Measurements from ENCODE around the gene ZBTB46. TPM values are rescaled to one million over a fixed set of nuclear protein-coding genes. Genes with fewer than 3 reads are reported as not detected.
A peak's percentile ranks its signal among the peaks of the same experiment; 100 is the strongest.

Gene ZBTB46
- polyA plus RNA-seq, 3 donors: 0.07 to 2.3 (median 0.37) TPM

- no peak overlapping the region for H3K9ac ChIP-seq (ENCODE audit: insufficient read depth, low read length, poor library complexity, severe bottlenecking)
- Mint-ChIP-seq H3K27me3 (ENCODE audit: low read depth in 3 of 3) (peaks cover 0 to 2% (median 0%) of the 10 kb centered on the region in 3 donors), H3K27ac (peak overlapping the region in 4 of 7 donors; percentile 54 to 85 (median 58)), H3K9me3 (no peaks in the 10 kb centered on the region), H3K4me1 (peaks cover 22% of the 10 kb centered on the region), H3K4me3 (no peak overlapping the region), H3K36me3 (peaks cover 33 to 46% of the 10 kb centered on the region in 2 donors)
- H4K20me1 ChIP-seq (ENCODE audit: insufficient read depth, low read length): peaks cover 49% of the 10 kb centered on the region
- no peak overlapping the region for H2AFZ ChIP-seq (ENCODE audit: insufficient read depth, low read depth, low read length, poor library complexity, severe bottlenecking)
- H3K4me3 ChIP-seq (replicated peaks in 1 of 3; ENCODE audit: low read depth in 2 of 3, low read length in 3 of 3): no peak overlapping the region
- H3K9me3 ChIP-seq (replicated peaks in 1 of 2; ENCODE audit: control insufficient read depth in 1 of 2, insufficient read depth in 1 of 2, low read length in 2 of 2): no peaks in the 10 kb centered on the region
- intact Hi-C loops (cut with micrococcal nuclease): loop anchor here (5.0 kb wide), 2 partner anchors 47 to 253 kb away; partner anchors contain the start of genes RTEL1 (in 1 of the 2) and UCKL1 (in 1 of the 2)
- H3K4me2 ChIP-seq (replicated peaks; ENCODE audit: extremely low read depth, low read length, poor library complexity, severe bottlenecking): no peak overlapping the region
- H3K27me3 ChIP-seq (ENCODE audit: control insufficient read depth in 2 of 2, insufficient read depth in 2 of 2, low read length in 2 of 2): no peaks in the 10 kb centered on the region
- H3K36me3 ChIP-seq (replicated peaks in 1 of 2; ENCODE audit: control insufficient read depth in 1 of 2, insufficient read depth in 2 of 2, low read length in 2 of 2): peaks cover 29 to 30% of the 10 kb centered on the region in 2 donors
- 83% methylated on average over 6 of the region's 6 CpGs for WGBS (ENCODE audit: insufficient coverage)
- DNase-seq: peak in 1 of 3 donors; percentile 4
- no peak overlapping the region for H3K27ac ChIP-seq (ENCODE audit: low read depth in 1 of 2, low read length in 2 of 2)
- H3K79me2 ChIP-seq (ENCODE audit: insufficient read depth, low read length): peaks cover 43% of the 10 kb centered on the region
- H3K4me1 ChIP-seq (ENCODE audit: control insufficient read depth in 1 of 2, insufficient read depth in 2 of 2, low read length in 2 of 2): peaks cover 23 to 30% of the 10 kb centered on the region in 2 donors
- no peak for TF ChIP-seq CTCF (IDR thresholded peaks at IDR 0.05)
Measured at GRCh38 chr20:63704749-63705117, 126.3 kb downstream of the ZBTB46 start.

- Histone ChIP-seq H3K4me1 (ENCODE audit: control insufficient read depth in 1 of 2, insufficient read depth in 2 of 2, low read length in 2 of 2) (peaks cover 19 to 27% of the 10 kb centered on the region in 2 donors), H3K27me3 (ENCODE audit: control insufficient read depth in 2 of 2, insufficient read depth in 2 of 2, low read length in 2 of 2) (no peaks in the 10 kb centered on the region), H3K9me3 (replicated peaks in 1 of 2; ENCODE audit: control insufficient read depth in 1 of 2, insufficient read depth in 1 of 2, low read length in 2 of 2) (no peaks in the 10 kb centered on the region), H4K20me1 (ENCODE audit: insufficient read depth, low read length) (peaks cover 49% of the 10 kb centered on the region), H3K9ac (ENCODE audit: insufficient read depth, low read length, poor library complexity, severe bottlenecking) (no peak overlapping the region), H3K4me3 (replicated peaks in 1 of 3; ENCODE audit: low read depth in 2 of 3, low read length in 3 of 3) (no peak overlapping the region), H3K27ac (ENCODE audit: low read depth in 1 of 2, low read length in 2 of 2) (no peak overlapping the region), H2AFZ (ENCODE audit: insufficient read depth, low read depth, low read length, poor library complexity, severe bottlenecking) (no peak overlapping the region), H3K36me3 (replicated peaks in 1 of 2; ENCODE audit: control insufficient read depth in 1 of 2, insufficient read depth in 2 of 2, low read length in 2 of 2) (peaks cover 27 to 29% of the 10 kb centered on the region in 2 donors), H3K79me2 (ENCODE audit: insufficient read depth, low read length) (peaks cover 37% of the 10 kb centered on the region), H3K4me2 (replicated peaks; ENCODE audit: extremely low read depth, low read length, poor library complexity, severe bottlenecking) (no peak overlapping the region)
- intact Hi-C loops (cut with micrococcal nuclease): no loop called here
- H3K9me3 Mint-ChIP-seq: no peaks in the 10 kb centered on the region
- no peak overlapping the region for H3K27ac Mint-ChIP-seq
- 95% methylated on average over 11 of the region's 11 CpGs for WGBS (ENCODE audit: insufficient coverage)
- peaks cover 0 to 2% (median 0%) of the 10 kb centered on the region in 3 donors for H3K27me3 Mint-ChIP-seq (ENCODE audit: low read depth in 3 of 3)
- H3K4me3 Mint-ChIP-seq: no peak overlapping the region
- no peak for TF ChIP-seq CTCF (IDR thresholded peaks at IDR 0.05)
- peaks cover 30 to 42% of the 10 kb centered on the region in 2 donors for H3K36me3 Mint-ChIP-seq
- H3K4me1 Mint-ChIP-seq: peaks cover 18% of the 10 kb centered on the region
- no peak for DNase-seq
Measured at GRCh38 chr20:63703976-63704748, 126.9 kb downstream of the ZBTB46 start.
